ENCODE measurements around the gene SRC.

DNA sequence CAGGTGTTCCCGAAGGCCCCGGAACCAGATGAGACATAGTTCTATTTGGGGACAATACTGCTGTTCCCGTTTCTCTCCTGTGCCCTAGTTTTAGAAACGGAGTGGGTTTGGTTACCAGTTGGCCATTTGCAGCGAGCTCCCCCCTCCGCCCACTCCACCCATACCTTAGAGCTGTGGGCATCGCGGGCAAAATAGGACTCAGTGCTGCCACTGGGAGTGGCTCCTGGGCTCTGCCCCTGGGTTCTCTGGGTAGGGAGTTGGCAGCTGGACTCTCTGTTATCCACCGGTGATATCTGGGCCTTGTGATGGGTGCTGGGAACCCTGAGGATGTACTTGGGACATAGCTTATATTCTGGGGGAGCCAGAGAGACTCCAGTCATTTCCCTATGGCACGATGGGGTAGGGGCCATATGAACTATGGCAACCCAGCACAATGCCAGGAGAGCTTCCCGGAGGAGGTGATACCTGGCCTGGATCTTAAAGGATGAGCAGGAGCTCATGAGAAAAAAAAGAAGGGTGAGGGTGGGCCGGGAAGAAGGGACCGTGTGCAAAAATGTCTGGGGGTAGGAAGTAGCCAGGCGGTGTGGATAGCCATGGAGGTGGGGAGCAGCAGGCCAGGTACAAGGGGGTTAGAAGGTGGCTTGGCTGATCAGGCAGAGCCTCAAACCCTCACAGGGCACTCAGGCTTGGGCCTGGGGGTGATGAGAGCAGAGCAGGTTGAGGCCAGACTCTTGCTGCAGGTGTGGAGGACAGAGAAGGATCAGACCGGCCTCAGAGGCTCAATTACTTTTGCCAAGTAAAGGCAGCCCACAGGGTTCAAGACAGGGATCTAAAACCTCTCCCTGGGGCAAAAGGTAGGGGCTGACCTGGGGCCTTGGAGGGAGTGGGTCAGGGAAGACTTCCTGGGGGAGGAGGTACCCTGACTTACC is 9.6 kb downstream of the SRC start:
- no peak for TF ChIP-seq POLR2A (IDR thresholded peaks at IDR 0.05; ENCODE audit: low read length)
- no peak for TF ChIP-seq GATA1 (IDR thresholded peaks at IDR 0.05; ENCODE audit: low read depth, low read length)

Measured in erythroblast (primary cell).